ENCODE data around the gene CUX1. TPM values are rescaled to one million over a fixed set of nuclear protein-coding genes. Genes with fewer than 3 reads are reported as not detected.

CUX1 gene
- total and polyA plus RNA-seq, 2 of the 13 experiments (the other 11 are each of a cell fraction or from before 2014, with no cell fraction given): 13.7 to 14.9 TPM

DNA sequence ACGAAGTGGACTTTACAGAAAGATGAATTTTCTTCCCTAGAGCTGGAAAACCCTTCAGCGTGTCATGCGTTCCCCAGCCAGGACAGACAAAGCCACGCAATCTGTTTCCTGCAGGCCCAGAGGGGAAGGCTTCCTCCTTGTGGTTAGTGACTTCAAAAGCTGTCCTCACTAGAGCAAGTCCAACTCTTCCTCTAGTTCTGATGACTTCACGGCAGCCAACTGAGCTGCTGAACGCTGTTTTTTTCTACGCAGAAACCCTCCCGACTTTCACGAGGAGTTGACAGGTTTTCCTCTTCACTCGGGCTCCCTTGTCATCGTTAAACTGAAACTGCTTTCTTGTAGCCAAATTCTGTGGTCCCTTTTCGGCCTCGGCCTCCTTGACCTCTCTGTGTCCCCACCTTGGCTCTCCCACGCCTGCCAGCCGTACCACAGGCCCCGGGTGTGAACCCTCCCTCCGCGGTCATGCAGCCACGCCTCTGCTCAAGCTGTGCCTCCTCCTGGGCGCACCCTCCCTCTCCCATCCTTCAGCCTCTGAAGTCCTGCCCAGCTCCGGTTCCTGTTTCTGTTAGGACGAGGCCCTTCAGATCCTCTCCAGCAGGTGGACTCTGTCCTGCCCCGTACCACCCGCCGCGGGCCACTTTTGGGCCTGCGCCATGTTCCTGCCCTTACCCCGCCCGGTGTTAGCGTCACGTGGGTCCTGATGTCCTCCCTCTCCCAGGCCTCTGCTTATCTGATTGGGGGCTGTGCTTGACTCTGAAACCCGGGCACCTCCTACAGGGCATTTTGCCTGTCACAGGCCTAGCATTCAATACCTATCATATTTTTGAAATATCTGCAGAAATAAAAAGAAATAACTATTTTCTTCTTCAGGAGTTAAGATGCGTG lies 39.3 kb downstream of the CUX1 start (continued):
- TF ChIP-seq ZNF17 (CRISPR knock-in tag; IDR thresholded peaks at IDR 0.05): no peak
- no peak for TF ChIP-seq NKX3-1 (CRISPR knock-in tag; IDR thresholded peaks at IDR 0.05)
- TF ChIP-seq ZFY (CRISPR knock-in tag; IDR thresholded peaks at IDR 0.05): peak; percentile 60
- TF ChIP-seq THAP11 (CRISPR knock-in tag; IDR thresholded peaks at IDR 0.05): peak; percentile 44; the same call in 1 of the 2 replicates
- TF ChIP-seq PAX8 (CRISPR knock-in tag; IDR thresholded peaks at IDR 0.05; ENCODE audit: borderline replicate concordance): no peak
- no peak for TF ChIP-seq HOXA7 (CRISPR knock-in tag; IDR thresholded peaks at IDR 0.05)
- TF ChIP-seq, protein P1, sequence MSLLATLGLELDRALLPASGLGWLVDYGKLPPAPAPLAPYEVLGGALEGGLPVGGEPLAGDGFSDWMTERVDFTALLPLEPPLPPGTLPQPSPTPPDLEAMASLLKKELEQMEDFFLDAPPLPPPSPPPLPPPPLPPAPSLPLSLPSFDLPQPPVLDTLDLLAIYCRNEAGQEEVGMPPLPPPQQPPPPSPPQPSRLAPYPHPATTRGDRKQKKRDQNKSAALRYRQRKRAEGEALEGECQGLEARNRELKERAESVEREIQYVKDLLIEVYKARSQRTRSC (CRISPR knock-in tag; IDR thresholded peaks at IDR 0.05; ENCODE audit: low read depth): no peak
- TF ChIP-seq KDM3A (CRISPR knock-in tag; IDR thresholded peaks at IDR 0.05; ENCODE audit: low read depth): peak; percentile 83; the same call in 1 of the 2 replicates
- no peak for TF ChIP-seq ZNF564 (CRISPR knock-in tag; IDR thresholded peaks at IDR 0.05)
- no peak for TF ChIP-seq ZNF44 (CRISPR knock-in tag; IDR thresholded peaks at IDR 0.05)
- peak; percentile 70; the same call in 1 of the 3 replicates for TF ChIP-seq MXI1 (IDR thresholded peaks at IDR 0.05; ENCODE audit: borderline replicate concordance, low read depth, low read length)
- TF ChIP-seq, protein P2, sequence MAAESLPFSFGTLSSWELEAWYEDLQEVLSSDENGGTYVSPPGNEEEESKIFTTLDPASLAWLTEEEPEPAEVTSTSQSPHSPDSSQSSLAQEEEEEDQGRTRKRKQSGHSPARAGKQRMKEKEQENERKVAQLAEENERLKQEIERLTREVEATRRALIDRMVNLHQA (CRISPR knock-in tag; IDR thresholded peaks at IDR 0.05): no peak
- TF ChIP-seq, protein P3, sequence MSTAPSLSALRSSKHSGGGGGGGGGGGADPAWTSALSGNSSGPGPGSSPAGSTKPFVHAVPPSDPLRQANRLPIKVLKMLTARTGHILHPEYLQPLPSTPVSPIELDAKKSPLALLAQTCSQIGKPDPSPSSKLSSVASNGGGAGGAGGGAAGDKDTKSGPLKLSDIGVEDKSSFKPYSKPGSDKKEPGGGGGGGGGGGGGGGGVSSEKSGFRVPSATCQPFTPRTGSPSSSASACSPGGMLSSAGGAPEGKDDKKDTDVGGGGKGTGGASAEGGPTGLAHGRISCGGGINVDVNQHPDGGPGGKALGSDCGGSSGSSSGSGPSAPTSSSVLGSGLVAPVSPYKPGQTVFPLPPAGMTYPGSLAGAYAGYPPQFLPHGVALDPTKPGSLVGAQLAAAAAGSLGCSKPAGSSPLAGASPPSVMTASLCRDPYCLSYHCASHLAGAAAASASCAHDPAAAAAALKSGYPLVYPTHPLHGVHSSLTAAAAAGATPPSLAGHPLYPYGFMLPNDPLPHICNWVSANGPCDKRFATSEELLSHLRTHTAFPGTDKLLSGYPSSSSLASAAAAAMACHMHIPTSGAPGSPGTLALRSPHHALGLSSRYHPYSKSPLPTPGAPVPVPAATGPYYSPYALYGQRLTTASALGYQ (CRISPR knock-in tag; IDR thresholded peaks at IDR 0.05): no peak
- peak; percentile 54; the same call in 1 of the 2 replicates for TF ChIP-seq ZBTB20 (CRISPR knock-in tag; IDR thresholded peaks at IDR 0.05; ENCODE audit: borderline replicate concordance, low read depth)
- TF ChIP-seq YY1 (IDR thresholded peaks at IDR 0.05; ENCODE audit: insufficient read depth, insufficient replicate concordance, low read depth, low read length): peak; percentile 86
- TF ChIP-seq ZNF724P (CRISPR knock-in tag; IDR thresholded peaks at IDR 0.05; ENCODE audit: borderline replicate concordance): no peak
- 0 out of 2 replicates have a peak, but pooled peaks have one; percentile 44 for TF ChIP-seq ZNF124 (CRISPR knock-in tag; IDR thresholded peaks at IDR 0.05)
- TF ChIP-seq, protein P4, sequence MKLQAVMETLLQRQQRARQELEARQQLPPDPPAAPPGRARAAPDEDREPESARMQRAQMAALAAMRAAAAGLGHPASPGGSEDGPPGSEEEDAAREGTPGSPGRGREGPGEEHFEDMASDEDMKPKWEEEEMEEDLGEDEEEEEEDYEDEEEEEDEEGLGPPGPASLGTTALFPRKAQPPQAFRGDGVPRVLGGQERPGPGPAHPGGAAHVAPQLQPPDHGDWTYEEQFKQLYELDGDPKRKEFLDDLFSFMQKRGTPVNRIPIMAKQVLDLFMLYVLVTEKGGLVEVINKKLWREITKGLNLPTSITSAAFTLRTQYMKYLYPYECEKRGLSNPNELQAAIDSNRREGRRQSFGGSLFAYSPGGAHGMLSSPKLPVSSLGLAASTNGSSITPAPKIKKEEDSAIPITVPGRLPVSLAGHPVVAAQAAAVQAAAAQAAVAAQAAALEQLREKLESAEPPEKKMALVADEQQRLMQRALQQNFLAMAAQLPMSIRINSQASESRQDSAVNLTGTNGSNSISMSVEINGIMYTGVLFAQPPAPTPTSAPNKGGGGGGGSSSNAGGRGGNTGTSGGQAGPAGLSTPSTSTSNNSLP (IDR thresholded peaks at IDR 0.05; ENCODE audit: low read depth, low read length): no peak
- no peak for TF ChIP-seq ETV6 (CRISPR knock-in tag; conservative IDR thresholded peaks at IDR 0.05)
- TF ChIP-seq, protein P5, sequence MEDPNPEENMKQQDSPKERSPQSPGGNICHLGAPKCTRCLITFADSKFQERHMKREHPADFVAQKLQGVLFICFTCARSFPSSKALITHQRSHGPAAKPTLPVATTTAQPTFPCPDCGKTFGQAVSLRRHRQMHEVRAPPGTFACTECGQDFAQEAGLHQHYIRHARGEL (CRISPR knock-in tag; IDR thresholded peaks at IDR 0.05): no peak
- peak; percentile 42 for TF ChIP-seq AGO2 (optimal IDR thresholded peaks at IDR 0.05; ENCODE audit: low read depth, low read length)
- TF ChIP-seq, protein P6, sequence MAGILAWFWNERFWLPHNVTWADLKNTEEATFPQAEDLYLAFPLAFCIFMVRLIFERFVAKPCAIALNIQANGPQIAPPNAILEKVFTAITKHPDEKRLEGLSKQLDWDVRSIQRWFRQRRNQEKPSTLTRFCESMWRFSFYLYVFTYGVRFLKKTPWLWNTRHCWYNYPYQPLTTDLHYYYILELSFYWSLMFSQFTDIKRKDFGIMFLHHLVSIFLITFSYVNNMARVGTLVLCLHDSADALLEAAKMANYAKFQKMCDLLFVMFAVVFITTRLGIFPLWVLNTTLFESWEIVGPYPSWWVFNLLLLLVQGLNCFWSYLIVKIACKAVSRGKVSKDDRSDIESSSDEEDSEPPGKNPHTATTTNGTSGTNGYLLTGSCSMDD (CRISPR knock-in tag; IDR thresholded peaks at IDR 0.05): no peak; the same call in 1 of the 2 replicates
- TF ChIP-seq RARA (CRISPR knock-in tag; IDR thresholded peaks at IDR 0.05): peak; percentile 62
- TF ChIP-seq KAT2B (IDR thresholded peaks at IDR 0.05; ENCODE audit: borderline replicate concordance, low read depth, low read length): no peak
